HCT116 (cell line): ENCODE results near the gene PKNOX2. TPM values are rescaled to one million over a fixed set of nuclear protein-coding genes. Genes with fewer than 3 reads are reported as not detected.

ENCODE experiments used
- ATAC-seq: fragments of 200-7000 bp; cut with Tn5 transposase; 2 replicates; pipeline ENCODE4 v1.9.1; 2020; ENCODE audit warnings: mild to moderate bottlenecking, moderate library complexity
- BruUV-seq: library from RNA; stranded (reverse); fragments of 400-500 nt; replicated peaks from 2 replicates; lab custom pipeline; 2021; lab: Mats Ljungman, UMichigan
- CTCF ChIA-PET: fragments of 300-600 bp; sonication (Branson Sonifier 250); formaldehyde crosslinking; loops from one replicate; lab custom pipeline; 2021; ENCODE audit warnings: antibody characterized with exemption; lab: Charles Lee
- POLR2A ChIA-PET: fragments of 300-600, 350-600 bp; sonication (Branson Sonifier 250); formaldehyde crosslinking; loops from one replicate; lab custom pipeline; 2021; ENCODE audit warnings: antibody characterized with exemption; lab: Charles Lee
- RAD21 ChIA-PET, 2 experiments: fragments of 300-600 bp; sonication (Branson Sonifier 250); formaldehyde crosslinking; loops; one replicate each; lab custom pipeline; 2023; ENCODE audit warnings: low total read pairs in 2 of 2; ENCODE audit not compliant: uncharacterized antibody in 2 of 2, unreplicated experiment in 2 of 2, low non-redundant PET in 1 of 2; lab: Charles Lee
- DNase-seq: peaks from one replicate; pipeline ENCODE4 v3.0.0-alpha.2; 2010; ENCODE audit warnings: low read depth, low spot score
- H2AFZ ChIP-seq: fragments of 200-600 bp; shearing (Covaris generic), sonication (generic); 2 replicates; pipeline ENCODE4 v1.6.1; 2017; ENCODE audit warnings: low read depth, mixed run types, mixed read lengths, antibody characterized with exemption, low read length; ENCODE audit not compliant: poor library complexity, severe bottlenecking
- H3K27ac ChIP-seq: 2 replicates; pipeline ENCODE4 v1.5.1; 2012; ENCODE audit warnings: low read depth, low read length
- H3K27me3 ChIP-seq: fragments of 200-600 bp; sonication (generic); 2 replicates; pipeline ENCODE4 v1.6.1; 2016; ENCODE audit warnings: mixed run types, low read length, mixed read lengths; ENCODE audit not compliant: insufficient read depth
- H3K36me3 ChIP-seq, 2 experiments: fragments of 200-500 bp in 1 of 2; fragments of 200-600 bp in 1 of 2; sonication (Bioruptor generic) in 1 of 2; sonication (generic) in 1 of 2; 2 replicates each; pipeline versions ENCODE4 v1.5.1 to v1.6.1; 2014 to 2016; ENCODE audit warnings: low read length in 2 of 2, inconsistent platforms in 1 of 2, mixed read lengths in 1 of 2, mixed run types in 1 of 2; ENCODE audit not compliant: insufficient read depth in 2 of 2, control insufficient read depth in 1 of 2
- H3K4me1 ChIP-seq, 2 experiments: fragments of 200-600 bp in 1 of 2; sonication (generic) in 1 of 2; 2 replicates each; pipeline versions ENCODE4 v1.5.1 to v1.6.1; 2012 to 2017; ENCODE audit warnings: low read length in 2 of 2, inconsistent platforms in 1 of 2, mild to moderate bottlenecking in 1 of 2, mixed read lengths in 1 of 2, mixed run types in 1 of 2, moderate library complexity in 1 of 2; ENCODE audit not compliant: insufficient read depth in 2 of 2, control insufficient read depth in 1 of 2
- H3K4me2 ChIP-seq: fragments of 200-600 bp; sonication (generic); 2 replicates; pipeline ENCODE4 v1.6.1; 2017; ENCODE audit warnings: mixed run types, low read length, mixed read lengths
- H3K4me3 ChIP-seq, 2 experiments: fragments of 200-600 bp in 1 of 2; sonication (generic) in 1 of 2; replicated peaks in 1 of 2; 2 replicates each; pipeline ENCODE4 v1.5.1; 2011 to 2016; ENCODE audit warnings: low read length in 2 of 2, control low read depth in 1 of 2, low read depth in 1 of 2, mild to moderate bottlenecking in 1 of 2, mixed read lengths in 1 of 2, mixed run types in 1 of 2
- H3K79me2 ChIP-seq: fragments of 200-600 bp; sonication (generic); 2 replicates; pipeline ENCODE4 v1.6.1; 2017; ENCODE audit warnings: mild to moderate bottlenecking, mixed run types, low read length, moderate library complexity, mixed read lengths; ENCODE audit not compliant: insufficient read depth
- H3K9ac ChIP-seq: fragments of 200-600 bp; sonication (generic); 2 replicates; pipeline ENCODE4 v1.6.1; 2016; ENCODE audit warnings: low read length, mixed read lengths
- H3K9me2 ChIP-seq: fragments of 200-600 bp; sonication (generic), shearing (Covaris generic); 2 replicates; pipeline ENCODE4 v1.6.1; 2017; ENCODE audit warnings: mixed run types, mild to moderate bottlenecking, moderate library complexity; ENCODE audit not compliant: insufficient read depth
- H3K9me3 ChIP-seq, 2 experiments: fragments of 200-500 bp in 1 of 2; fragments of 200-600 bp in 1 of 2; sonication (Bioruptor generic) in 1 of 2; sonication (generic) in 1 of 2; 2 replicates each; pipeline ENCODE4 v1.6.1; 2014 to 2017; ENCODE audit warnings: low read length in 2 of 2, mixed read lengths in 2 of 2, inconsistent platforms in 1 of 2, low read depth in 1 of 2, mild to moderate bottlenecking in 1 of 2, mixed run types in 1 of 2, moderate library complexity in 1 of 2; ENCODE audit not compliant: control insufficient read depth in 1 of 2, insufficient read depth in 1 of 2
- H4K20me1 ChIP-seq: fragments of 200-600 bp; sonication (generic), shearing (Covaris generic); 2 replicates; pipeline ENCODE4 v1.6.1; 2017; ENCODE audit warnings: mixed run types, mild to moderate bottlenecking, moderate library complexity; ENCODE audit not compliant: insufficient read depth
- CBX3 ChIP-seq: IDR thresholded peaks from 2 replicates; pipeline ENCODE4 v1.6.1; 2012; ENCODE audit warnings: low read depth
- CTCF ChIP-seq, 3 experiments: fragments of 200-600 bp in 1 of 3; sonication (generic) in 1 of 3; IDR thresholded peaks in 2 of 3; conservative IDR thresholded peaks in 1 of 3; 2 replicates each; pipeline ENCODE4 v1.5.1; 2012 to 2017; ENCODE audit warnings: low read depth in 2 of 3, low read length in 2 of 3, antibody characterized with exemption in 1 of 3, borderline replicate concordance in 1 of 3, control low read depth in 1 of 3, mild to moderate bottlenecking in 1 of 3, mixed read lengths in 1 of 3, mixed run types in 1 of 3, moderate library complexity in 1 of 3; ENCODE audit not compliant: insufficient read depth in 1 of 3
- EGR1 ChIP-seq: IDR thresholded peaks from 2 replicates; pipeline ENCODE4 v1.6.1; 2012; ENCODE audit warnings: low read depth
- JUND ChIP-seq: IDR thresholded peaks from 2 replicates; pipeline ENCODE4 v1.6.1; 2012
- POLR2AphosphoS5 ChIP-seq: IDR thresholded peaks from 2 replicates; pipeline ENCODE4 v1.6.1; 2011; ENCODE audit warnings: mild to moderate bottlenecking, low read depth, low read length, moderate library complexity
- RAD21 ChIP-seq: IDR thresholded peaks from 2 replicates; pipeline ENCODE4 v1.6.1; 2012; ENCODE audit warnings: low read depth, mild to moderate bottlenecking
- REST ChIP-seq: IDR thresholded peaks from 2 replicates; pipeline ENCODE4 v1.6.1; 2012; ENCODE audit warnings: low read depth
- SP1 ChIP-seq: IDR thresholded peaks from 2 replicates; pipeline ENCODE4 v1.6.1; 2012; ENCODE audit warnings: low read depth
- SRF ChIP-seq: IDR thresholded peaks from 2 replicates; pipeline ENCODE4 v1.6.1; 2012; ENCODE audit warnings: low read depth
- TCF7L2 ChIP-seq: IDR thresholded peaks from 2 replicates; pipeline ENCODE4 v1.7.0; 2011; ENCODE audit warnings: borderline replicate concordance, inconsistent platforms; ENCODE audit not compliant: insufficient read depth, insufficient read length; ENCODE audit errors: extremely low read depth
- intact Hi-C: fragments of 100-400 bp; cut with micrococcal nuclease; formaldehyde crosslinking; loops from 2 replicates; pipeline ENCODE4 v1.10.0; 2022
- total RNA-seq: library from RNA; stranded (reverse); gene quantifications from one replicate; pipeline ENCODE4 v1.2.1, GENCODE V29; 2021; ENCODE audit not compliant: unreplicated experiment

PKNOX2 gene
- total RNA-seq, 1 experiment from 2014 or later = 0.20 TPM

- Histone ChIP-seq H3K27me3 (no peaks in the 10 kb centered on the region), H3K27ac (no peak overlapping the region), H2AFZ (no peak overlapping the region), H3K9ac (no peak overlapping the region), H3K36me3 (no peaks in the 10 kb centered on the region), H3K9me3 (no peaks in the 10 kb centered on the region), H3K4me3 (no peak overlapping the region), H3K79me2 (no peaks in the 10 kb centered on the region), H3K4me1 (no peaks in the 10 kb centered on the region), H3K9me2 (no peaks in the 10 kb centered on the region), H3K4me2 (no peak overlapping the region), H4K20me1 (no peaks in the 10 kb centered on the region)
- DNase-seq = no peak
- BruUV-seq = no TSS peak
- POLR2A ChIA-PET = no interaction called here
- intact Hi-C loops = no loop called here
- RAD21 ChIA-PET = no interaction called here
- CTCF ChIA-PET = no interaction called here
- TF ChIP-seq SRF = no peak
- TF ChIP-seq CBX3 = no peak
- ATAC-seq = no peak
Observed at GRCh38 chr11:125167292-125167953, 2.9 kb downstream of the PKNOX2 start.

GRCh38 chr11:125167954-125168835 lies 3.6 kb downstream of the PKNOX2 start:
- RAD21 ChIA-PET = no interaction called here

More at GRCh38 chr11:125167954-125168835, 3.6 kb downstream of the PKNOX2 start:
- H3K27me3 ChIP-seq = no peaks in the 10 kb centered on the region
- DNase-seq = no peak
- ChIA-PET POLR2A (no interaction called here), CTCF (no interaction called here)
- no peak overlapping the region for H3K4me2 ChIP-seq
- TF ChIP-seq RAD21 (no peak), CTCF (IDR thresholded peaks at IDR 0.05 in 2 of 3, conservative IDR thresholded peaks at IDR 0.05 in 1 of 3; ENCODE audit: borderline replicate concordance in 1 of 3, insufficient read depth in 1 of 3, low read depth in 2 of 3, low read length in 2 of 3) (no peak), TCF7L2 (no peak), SP1 (no peak), EGR1 (no peak), JUND (no peak), POLR2AphosphoS5 (no peak), SRF (no peak), REST (no peak)
- H3K36me3 ChIP-seq = no peaks in the 10 kb centered on the region
- no peak overlapping the region for H2AFZ ChIP-seq
- no peak overlapping the region for H3K9ac ChIP-seq
- H4K20me1 ChIP-seq = no peaks in the 10 kb centered on the region
- intact Hi-C loops = no loop called here
- H3K79me2 ChIP-seq = no peaks in the 10 kb centered on the region
- H3K9me2 ChIP-seq = no peaks in the 10 kb centered on the region
- H3K4me1 ChIP-seq = no peaks in the 10 kb centered on the region
- no peaks in the 10 kb centered on the region for H3K9me3 ChIP-seq
- no peak overlapping the region for H3K27ac ChIP-seq
- no TSS peak for BruUV-seq
- no peak for ATAC-seq
- no peak overlapping the region for H3K4me3 ChIP-seq
